ENCODE results near the gene UBB. TPM values are rescaled to one million over a fixed set of nuclear protein-coding genes. Genes with fewer than 3 reads are reported as not detected.

UBB gene
- total RNA-seq, 4 donors from 2014 or later, result 426 to 1,167 (median 805) TPM

GRCh38 chr17:16342979-16343378, 37.9 kb upstream of the UBB start:
- H3K9me3 ChIP-seq, result no peaks in the 10 kb centered on the region
- no peak for TF ChIP-seq CTCF (IDR thresholded peaks at IDR 0.05)
- no peak for TF ChIP-seq POLR2A (IDR thresholded peaks at IDR 0.05)
- TF ChIP-seq POLR2AphosphoS5 (IDR thresholded peaks at IDR 0.05), result no peak
- TF ChIP-seq EP300 (IDR thresholded peaks at IDR 0.05; ENCODE audit: low read depth), result no peak
- in situ Hi-C loops (cut with MboI; ENCODE audit: low pct_ligation_motif_present in 1 of 4, low pct_unique_long_range_greater_than_20kb in 1 of 4, low sequenced_read_pairs in 3 of 4), result no loop called here
- no peaks in the 10 kb centered on the region for H3K27me3 ChIP-seq
- 98% methylated on average over 4 of the region's 4 CpGs; no CpG with 5 or more reads in 1 of the 2 donors for WGBS, 2 donors (ENCODE audit: low coverage in 1 of 2)
- intact Hi-C loops (cut with DNase I; ENCODE audit: low total_unique reads), result no loop called here
- H3K4me1 ChIP-seq, result no peaks in the 10 kb centered on the region
- no peak for DNase-seq
- no peak overlapping the region for H3K27ac ChIP-seq
- H3K4me3 ChIP-seq, result no peak overlapping the region
- no peaks in the 10 kb centered on the region for H3K36me3 ChIP-seq

- WGBS, 2 donors (ENCODE audit: low coverage in 1 of 2), result 86 to 97% methylated on average over 1 to 3 of the region's 3 CpGs
- intact Hi-C loops (cut with DNase I; ENCODE audit: low total_unique reads) (no loop called here), in situ Hi-C loops (cut with MboI; ENCODE audit: low pct_ligation_motif_present in 1 of 4, low pct_unique_long_range_greater_than_20kb in 1 of 4, low sequenced_read_pairs in 3 of 4) (no loop called here)
- DNase-seq, result no peak
- no peaks in the 10 kb centered on the region for H3K27me3 ChIP-seq
- H3K36me3 ChIP-seq, result no peaks in the 10 kb centered on the region
- no peak overlapping the region for H3K4me3 ChIP-seq
- H3K4me1 ChIP-seq, result no peaks in the 10 kb centered on the region
- no peak for TF ChIP-seq EP300 (IDR thresholded peaks at IDR 0.05; ENCODE audit: low read depth)
- no peak for TF ChIP-seq POLR2A (IDR thresholded peaks at IDR 0.05)
- no peak overlapping the region for H3K27ac ChIP-seq
- no peaks in the 10 kb centered on the region for H3K9me3 ChIP-seq
Measured at GRCh38 chr17:16343569-16343968, 37.3 kb upstream of the UBB start.

- WGBS, 2 donors (ENCODE audit: low coverage in 1 of 2), result 86 to 87% methylated on average over 5 of the region's 5 CpGs
- Histone ChIP-seq H3K27ac (no peak overlapping the region), H3K4me3 (no peak overlapping the region), H3K27me3 (no peaks in the 10 kb centered on the region), H3K36me3 (no peaks in the 10 kb centered on the region), H3K9me3 (no peaks in the 10 kb centered on the region), H3K4me1 (no peaks in the 10 kb centered on the region)
- intact Hi-C loops (cut with DNase I; ENCODE audit: low total_unique reads) (no loop called here), in situ Hi-C loops (cut with MboI; ENCODE audit: low pct_ligation_motif_present in 1 of 4, low pct_unique_long_range_greater_than_20kb in 1 of 4, low sequenced_read_pairs in 3 of 4) (no loop called here)
- no peak for TF ChIP-seq POLR2A (IDR thresholded peaks at IDR 0.05)
- no peak for TF ChIP-seq EP300 (IDR thresholded peaks at IDR 0.05; ENCODE audit: low read depth)
- TF ChIP-seq CTCF (IDR thresholded peaks at IDR 0.05), result no peak
- TF ChIP-seq POLR2AphosphoS5 (IDR thresholded peaks at IDR 0.05), result no peak
- DNase-seq, result no peak
Measured at GRCh38 chr17:16345565-16345964, 35.3 kb upstream of the UBB start.

- Histone ChIP-seq H3K36me3 (no peaks in the 10 kb centered on the region), H3K9me3 (no peaks in the 10 kb centered on the region), H3K27ac (no peak overlapping the region), H3K4me1 (peaks cover 0 to 9% (median 5%) of the 10 kb centered on the region in 4 donors), H3K4me3 (no peak overlapping the region), H3K27me3 (peaks cover under 1% of the 10 kb centered on the region)
- WGBS, 2 donors (ENCODE audit: low coverage in 1 of 2), result 91 to 92% methylated on average over 3 to 6 of the region's 6 CpGs
- TF ChIP-seq CTCF (IDR thresholded peaks at IDR 0.05) (no peak), EP300 (IDR thresholded peaks at IDR 0.05; ENCODE audit: low read depth) (no peak), POLR2A (IDR thresholded peaks at IDR 0.05) (no peak), POLR2AphosphoS5 (IDR thresholded peaks at IDR 0.05) (no peak)
- no peak for DNase-seq
- intact Hi-C loops (cut with DNase I; ENCODE audit: low total_unique reads) (no loop called here), in situ Hi-C loops (cut with MboI; ENCODE audit: low pct_ligation_motif_present in 1 of 4, low pct_unique_long_range_greater_than_20kb in 1 of 4, low sequenced_read_pairs in 3 of 4) (no loop called here)
Measured at GRCh38 chr17:16346721-16347271, 34.1 kb upstream of the UBB start.

- WGBS, 2 donors (ENCODE audit: low coverage in 1 of 2), result 91% methylated on average over 6 of the region's 6 CpGs; no CpG with 5 or more reads in 1 of the 2 donors
- H3K36me3 ChIP-seq, result no peaks in the 10 kb centered on the region
- intact Hi-C loops (cut with DNase I; ENCODE audit: low total_unique reads), result no loop called here
- no peak overlapping the region for H3K27ac ChIP-seq
- TF ChIP-seq POLR2A (IDR thresholded peaks at IDR 0.05), result no peak
- no peak for TF ChIP-seq EP300 (IDR thresholded peaks at IDR 0.05; ENCODE audit: low read depth)
- TF ChIP-seq POLR2AphosphoS5 (IDR thresholded peaks at IDR 0.05), result no peak
- TF ChIP-seq CTCF (IDR thresholded peaks at IDR 0.05), result no peak
- peaks cover 0 to 15% (median 14%) of the 10 kb centered on the region in 4 donors for H3K4me1 ChIP-seq
- DNase-seq, result no peak
- no peak overlapping the region for H3K4me3 ChIP-seq
- no peaks in the 10 kb centered on the region for H3K9me3 ChIP-seq
- in situ Hi-C loops (cut with MboI; ENCODE audit: low pct_ligation_motif_present in 1 of 4, low pct_unique_long_range_greater_than_20kb in 1 of 4, low sequenced_read_pairs in 3 of 4), result no loop called here
- H3K27me3 ChIP-seq, result peaks cover 11% of the 10 kb centered on the region
Measured at GRCh38 chr17:16348586-16348985, 32.3 kb upstream of the UBB start.
